ENCODE results near the gene FES. TPM values are rescaled to one million over a fixed set of nuclear protein-coding genes. Genes with fewer than 3 reads are reported as not detected.
A peak's percentile ranks its signal among the peaks of the same experiment; 100 is the strongest.

FES gene
- total RNA-seq, 1 donor from 2014 or later = 2.5 TPM

GRCh38 chr15:90883526-90883975 is 753 bp upstream of the FES start:
- H3K4me3 Mint-ChIP-seq (ENCODE audit: unreplicated experiment) = no peak overlapping the region
- H3K4me1 Mint-ChIP-seq (ENCODE audit: unreplicated experiment) = peaks cover 17% of the 10 kb centered on the region
- H3K36me3 Mint-ChIP-seq (ENCODE audit: unreplicated experiment) = peaks cover 7% of the 10 kb centered on the region
- no peak for DNase-seq (ENCODE audit: extremely low spot score, unreplicated experiment)
- no peaks in the 10 kb centered on the region for H3K9me3 Mint-ChIP-seq (ENCODE audit: unreplicated experiment)
- no peaks in the 10 kb centered on the region for H3K27me3 Mint-ChIP-seq (ENCODE audit: unreplicated experiment)
- H3K27ac Mint-ChIP-seq (ENCODE audit: unreplicated experiment) = peak overlapping the region; percentile 70
- TF ChIP-seq CTCF (IDR thresholded peaks at IDR 0.05) = no peak

- Mint-ChIP-seq H3K9me3 (ENCODE audit: unreplicated experiment) (no peaks in the 10 kb centered on the region), H3K4me1 (ENCODE audit: unreplicated experiment) (peaks cover 17% of the 10 kb centered on the region), H3K4me3 (ENCODE audit: unreplicated experiment) (no peak overlapping the region), H3K36me3 (ENCODE audit: unreplicated experiment) (no peaks in the 10 kb centered on the region), H3K27ac (ENCODE audit: unreplicated experiment) (peak overlapping the region; percentile 41), H3K27me3 (ENCODE audit: unreplicated experiment) (no peaks in the 10 kb centered on the region)
- no peak for DNase-seq (ENCODE audit: extremely low spot score, unreplicated experiment)
- TF ChIP-seq CTCF (IDR thresholded peaks at IDR 0.05) = no peak
These were observed 571 bp downstream of the FES start for GRCh38 chr15:90884719-90885431.

- no peaks in the 10 kb centered on the region for H3K27me3 Mint-ChIP-seq (ENCODE audit: unreplicated experiment)
- peak; percentile 99 for TF ChIP-seq CTCF (IDR thresholded peaks at IDR 0.05)
- peaks cover 17% of the 10 kb centered on the region for H3K4me1 Mint-ChIP-seq (ENCODE audit: unreplicated experiment)
- H3K27ac Mint-ChIP-seq (ENCODE audit: unreplicated experiment) = no peak overlapping the region
- H3K9me3 Mint-ChIP-seq (ENCODE audit: unreplicated experiment) = no peaks in the 10 kb centered on the region
- peak; percentile 91 for DNase-seq (ENCODE audit: extremely low spot score, unreplicated experiment)
- H3K4me3 Mint-ChIP-seq (ENCODE audit: unreplicated experiment) = no peak overlapping the region
- H3K36me3 Mint-ChIP-seq (ENCODE audit: unreplicated experiment) = no peaks in the 10 kb centered on the region
These were observed 1.4 kb downstream of the FES start for GRCh38 chr15:90885432-90886290.

GRCh38 chr15:90886291-90886614 is 1.9 kb downstream of the FES start:
- no peak for DNase-seq (ENCODE audit: extremely low spot score, unreplicated experiment)
- Mint-ChIP-seq H3K4me3 (ENCODE audit: unreplicated experiment) (no peak overlapping the region), H3K9me3 (ENCODE audit: unreplicated experiment) (no peaks in the 10 kb centered on the region), H3K4me1 (ENCODE audit: unreplicated experiment) (peaks cover 17% of the 10 kb centered on the region), H3K27me3 (ENCODE audit: unreplicated experiment) (no peaks in the 10 kb centered on the region), H3K27ac (ENCODE audit: unreplicated experiment) (no peak overlapping the region), H3K36me3 (ENCODE audit: unreplicated experiment) (no peaks in the 10 kb centered on the region)
- no peak for TF ChIP-seq CTCF (IDR thresholded peaks at IDR 0.05)

GRCh38 chr15:90887037-90887481 is 2.8 kb downstream of the FES start:
- no peak for TF ChIP-seq CTCF (IDR thresholded peaks at IDR 0.05)
- no peak for DNase-seq (ENCODE audit: extremely low spot score, unreplicated experiment)
- Mint-ChIP-seq H3K4me1 (ENCODE audit: unreplicated experiment) (peaks cover 17% of the 10 kb centered on the region), H3K27ac (ENCODE audit: unreplicated experiment) (no peak overlapping the region), H3K27me3 (ENCODE audit: unreplicated experiment) (no peaks in the 10 kb centered on the region), H3K4me3 (ENCODE audit: unreplicated experiment) (no peak overlapping the region), H3K36me3 (ENCODE audit: unreplicated experiment) (no peaks in the 10 kb centered on the region), H3K9me3 (ENCODE audit: unreplicated experiment) (no peaks in the 10 kb centered on the region)

Data from osteocyte (in vitro differentiated cells).